ENCODE results near the gene RHOJ. TPM values are rescaled to one million over a fixed set of nuclear protein-coding genes. Genes with fewer than 3 reads are reported as not detected.
"Not testable (repeated sequence)": the region's sequence is repeated elsewhere in the genome, so short reads cannot be mapped to it uniquely, and the experiment has no call there.

Gene RHOJ
- polyA plus RNA-seq (2013, experiment 1 of 2; ENCODE audit: insufficient read length), result 13.7 TPM
- polyA plus RNA-seq (2013, experiment 2 of 2; ENCODE audit: insufficient read length), result 14.8 TPM

DNA sequence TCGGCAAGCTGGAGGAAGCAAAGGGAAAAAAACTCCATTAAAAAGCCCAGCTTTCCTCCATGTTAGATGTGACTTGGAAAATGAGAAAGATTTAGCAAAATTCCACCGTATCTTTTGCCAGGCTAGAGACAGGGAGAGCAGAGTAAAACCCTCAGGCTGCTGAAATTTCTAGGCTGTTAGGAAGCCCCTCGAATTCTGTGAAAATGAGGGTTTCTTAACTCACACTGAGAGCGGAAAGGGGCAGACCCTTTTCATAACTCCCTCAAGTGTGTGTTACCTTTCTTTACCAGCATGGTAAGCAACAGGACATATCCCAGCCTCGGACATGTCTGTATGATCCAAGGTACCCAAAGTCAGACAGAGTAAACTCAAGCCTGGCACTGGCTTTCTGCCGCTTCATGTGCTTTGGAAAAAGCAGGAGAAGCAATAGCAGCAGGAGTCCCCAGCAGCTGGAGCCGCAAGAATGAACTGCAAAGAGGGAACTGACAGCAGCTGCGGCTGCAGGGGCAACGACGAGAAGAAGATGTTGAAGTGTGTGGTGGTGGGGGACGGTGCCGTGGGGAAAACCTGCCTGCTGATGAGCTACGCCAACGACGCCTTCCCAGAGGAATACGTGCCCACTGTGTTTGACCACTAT, at the start of gene RHOJ:
TSS of gene RHOJ (plus strand) at position 37 of the 637 bp plus-strand sequence. CDS start at position 464, 427 bp downstream.
- peak; percentile 59 for DNase-seq

DNA sequence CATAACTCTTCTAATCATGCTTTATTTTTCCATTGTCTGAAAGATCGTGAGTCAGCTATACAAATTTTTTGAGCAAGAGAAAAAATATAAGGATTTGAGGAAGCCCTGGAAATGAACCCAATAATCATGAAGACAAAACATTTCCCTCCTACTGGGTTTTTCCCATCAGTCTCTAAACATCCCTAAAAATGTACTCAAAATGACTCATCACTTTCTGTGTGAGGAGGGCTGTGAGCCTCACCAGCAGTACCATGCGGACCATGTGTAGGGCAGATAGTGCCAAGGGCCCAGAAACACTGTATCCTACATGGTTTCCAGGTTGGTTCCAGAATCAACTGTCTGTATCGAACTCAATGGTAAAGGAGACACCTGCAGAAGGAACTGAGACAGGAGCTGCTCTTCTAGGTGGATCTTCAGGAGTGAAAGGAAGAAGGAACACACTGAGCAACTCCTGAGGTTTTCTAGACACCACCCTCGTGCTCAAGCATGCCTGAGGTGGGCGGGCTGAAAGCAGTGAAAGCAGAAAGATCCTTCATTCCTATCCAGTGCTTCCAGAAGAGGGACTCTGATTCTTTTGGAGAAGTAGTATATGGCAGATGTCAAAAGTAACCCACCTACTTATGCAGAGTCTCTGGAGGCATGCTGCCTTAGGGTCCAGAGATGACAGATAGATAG, 48.6 kb upstream of the RHOJ start:
- DNase-seq, result peak; percentile 68

DNA sequence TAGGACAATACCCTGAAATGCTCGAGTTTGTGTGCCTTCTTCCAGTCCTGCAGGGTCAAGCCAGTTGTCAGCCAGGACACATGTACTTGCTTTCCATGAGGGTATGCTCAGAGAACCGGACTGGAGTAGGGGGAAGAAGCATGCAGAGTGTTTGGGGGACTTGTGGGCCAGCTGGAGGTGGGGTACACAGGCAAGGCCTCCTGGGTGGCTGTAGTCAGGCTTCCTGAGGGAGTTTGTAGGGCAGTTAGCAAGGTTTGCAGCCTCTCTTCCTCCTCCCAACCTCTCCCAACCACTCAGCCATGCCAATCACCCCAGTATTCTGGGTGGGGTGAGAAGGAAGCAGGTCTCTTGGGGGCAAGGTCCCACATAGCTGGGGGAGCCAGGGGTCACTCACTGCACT, 47.0 kb upstream of the RHOJ start:
- DNase-seq, result no peak

DNA sequence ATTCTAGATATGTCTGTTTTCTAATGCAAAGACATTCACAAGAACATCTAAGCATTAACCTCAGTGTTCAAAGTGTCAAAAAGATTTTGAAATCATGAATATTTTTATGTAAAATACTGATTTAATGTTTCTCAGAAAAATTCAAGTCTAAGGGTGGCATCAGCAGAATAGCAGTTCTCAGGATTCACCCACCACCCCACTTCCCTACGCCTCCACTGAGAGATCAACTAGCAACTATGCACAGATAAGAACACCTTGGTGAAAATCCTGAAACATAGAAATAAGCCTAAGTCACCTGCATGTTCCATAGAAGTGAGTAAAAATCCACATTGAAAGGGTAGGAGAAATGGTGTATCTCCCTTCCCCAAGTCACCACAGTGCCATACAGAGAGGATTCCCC, 40.9 kb upstream of the RHOJ start:
- DNase-seq, result no peak

DNA sequence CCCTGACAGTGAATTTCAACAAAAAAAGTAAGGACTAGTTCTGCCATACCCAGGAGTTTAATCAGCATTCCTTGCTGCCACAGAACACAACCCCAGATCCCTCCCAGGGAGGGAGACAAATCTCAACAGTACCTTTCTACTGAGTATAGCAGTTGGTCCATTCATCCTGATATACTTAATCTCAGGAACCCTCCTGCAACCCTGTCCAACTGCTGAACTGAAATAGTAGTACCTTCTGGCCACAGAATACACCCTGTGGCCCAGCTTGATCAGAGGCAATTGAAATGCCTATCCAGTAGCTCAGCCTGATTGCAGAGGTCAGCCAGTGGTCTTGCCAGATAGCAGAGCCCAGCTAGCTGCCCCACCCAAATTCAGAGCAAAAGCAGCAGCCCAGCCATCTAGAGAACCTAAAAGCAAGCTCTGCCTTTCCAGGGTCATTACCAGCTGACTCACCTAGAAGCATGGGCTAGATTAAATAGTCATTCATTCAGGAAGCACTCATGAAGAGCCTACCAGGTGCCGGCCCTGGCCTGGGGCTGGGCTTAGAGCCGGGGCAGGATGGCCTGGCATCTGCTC, 40.0 kb upstream of the RHOJ start:
- no peak for DNase-seq

DNA sequence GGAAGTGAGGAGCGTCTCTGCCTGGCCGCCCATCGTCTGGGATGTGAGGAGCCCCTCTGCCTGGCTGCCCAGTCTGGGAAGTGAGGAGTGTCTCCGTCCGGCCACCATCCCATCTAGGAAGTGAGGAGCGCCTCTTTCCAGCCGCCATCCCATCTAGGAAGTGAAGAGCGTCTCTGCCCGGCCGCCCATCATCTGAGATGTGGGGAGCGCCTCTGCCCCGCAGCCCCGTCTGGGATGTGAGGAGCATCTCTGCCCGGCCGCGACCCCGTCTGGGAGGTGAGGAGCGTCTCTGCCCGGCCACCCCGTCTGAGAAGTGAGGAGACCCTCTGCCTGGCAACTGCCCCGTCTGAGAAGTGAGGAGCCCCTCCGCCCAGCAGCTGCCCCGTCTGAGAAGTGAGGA, 39.0 kb upstream of the RHOJ start:
- not testable (repeated sequence) for DNase-seq

DNA sequence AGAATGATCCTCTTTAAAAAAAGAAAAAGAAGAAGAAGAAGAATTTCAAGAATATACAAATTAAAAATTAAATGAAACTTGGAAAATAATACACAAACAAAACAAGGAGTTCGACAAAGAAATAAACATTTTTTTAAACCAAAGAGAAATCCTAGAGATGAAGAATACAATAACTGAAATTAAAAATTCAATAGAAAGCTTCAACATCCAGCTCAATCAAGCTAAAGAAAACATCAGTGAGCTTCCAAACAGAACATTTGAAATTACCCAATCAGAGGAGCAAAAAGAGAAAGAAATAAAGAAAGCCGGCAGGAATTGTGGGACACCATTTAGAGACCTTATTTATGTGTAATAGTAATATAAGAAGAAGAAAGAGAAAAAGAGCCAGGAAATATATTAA, 37.2 kb upstream of the RHOJ start:
- DNase-seq, result no peak

DNA sequence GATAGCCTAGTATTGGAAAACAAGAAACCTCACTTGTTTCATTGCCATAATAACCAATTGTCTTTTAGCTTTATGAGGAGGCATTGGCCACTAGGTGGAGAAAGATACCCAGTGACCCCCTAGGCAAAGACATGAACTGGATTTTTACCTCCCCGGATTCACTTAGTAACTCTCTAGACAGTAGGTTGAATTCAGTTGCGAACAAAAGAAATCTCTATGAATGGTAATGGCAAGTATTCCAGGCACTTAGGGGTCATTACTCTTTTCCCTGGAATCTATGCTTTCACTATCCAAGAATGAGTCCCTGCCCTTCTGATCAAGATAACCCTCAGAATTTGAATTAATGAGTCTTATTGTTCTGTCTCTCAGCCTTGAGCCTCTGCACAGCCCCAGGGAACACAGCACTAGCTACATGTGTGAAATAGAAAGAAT, 29.5 kb upstream of the RHOJ start:
- peak; percentile 83 for DNase-seq

DNA sequence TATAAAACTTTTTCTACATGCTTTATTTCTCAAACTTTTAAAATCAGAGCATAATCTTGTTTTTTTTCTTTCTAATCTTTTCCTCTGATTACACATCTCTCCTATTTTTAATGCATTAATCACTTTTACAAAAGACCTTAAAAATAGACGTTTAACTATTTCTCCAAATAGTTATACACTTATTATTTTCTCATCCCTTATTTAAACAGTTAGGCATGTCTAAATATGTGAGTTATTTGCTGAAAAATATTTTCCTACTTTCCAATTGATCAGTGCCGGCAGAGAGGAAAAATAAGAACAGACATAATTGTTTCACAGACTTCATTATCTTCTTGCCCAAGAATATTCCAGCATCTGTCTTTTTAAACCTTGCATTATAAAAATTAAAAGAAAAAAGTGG, 28.7 kb upstream of the RHOJ start:
- DNase-seq, result no peak

DNA sequence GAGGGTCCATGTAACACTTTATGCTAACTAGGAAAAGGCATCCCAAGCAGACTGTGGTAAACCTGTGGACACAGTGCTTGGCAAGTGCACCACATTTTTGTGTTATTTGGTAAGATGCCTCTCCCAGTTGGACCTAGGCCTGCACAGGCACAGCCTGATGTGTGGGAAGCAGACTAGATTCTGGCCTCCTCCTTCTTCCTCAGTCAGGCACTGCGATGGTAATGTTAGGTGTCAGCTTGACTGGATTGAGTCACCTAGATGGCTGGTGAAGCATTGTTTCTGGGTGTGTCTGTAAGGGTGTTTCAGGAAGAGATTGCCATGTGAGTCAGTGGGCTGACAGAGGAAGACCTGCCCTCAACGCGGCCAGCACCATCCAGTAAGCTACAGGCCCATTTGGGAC, 25.3 kb upstream of the RHOJ start:
- peak; percentile 49 for DNase-seq

DNA sequence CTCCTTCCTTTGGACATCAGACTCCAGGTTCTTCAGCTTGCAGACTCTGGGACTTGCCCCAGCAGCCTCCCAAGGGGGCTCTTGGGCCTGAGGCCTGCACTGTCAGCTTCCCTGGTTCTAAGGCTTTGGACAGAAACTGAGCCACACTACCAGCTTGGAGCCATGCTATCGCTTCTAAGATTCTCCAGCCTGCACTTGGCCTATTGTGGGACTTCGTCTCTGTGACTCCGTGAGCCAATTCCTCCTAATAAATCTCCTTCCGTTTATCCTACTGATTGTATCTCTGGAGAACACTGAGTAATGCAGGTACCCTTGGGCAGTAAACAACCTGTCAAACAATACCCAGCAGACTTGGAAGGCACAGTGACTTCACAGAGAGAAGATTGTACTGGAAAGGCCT, 24.9 kb upstream of the RHOJ start:
- no peak for DNase-seq

DNA sequence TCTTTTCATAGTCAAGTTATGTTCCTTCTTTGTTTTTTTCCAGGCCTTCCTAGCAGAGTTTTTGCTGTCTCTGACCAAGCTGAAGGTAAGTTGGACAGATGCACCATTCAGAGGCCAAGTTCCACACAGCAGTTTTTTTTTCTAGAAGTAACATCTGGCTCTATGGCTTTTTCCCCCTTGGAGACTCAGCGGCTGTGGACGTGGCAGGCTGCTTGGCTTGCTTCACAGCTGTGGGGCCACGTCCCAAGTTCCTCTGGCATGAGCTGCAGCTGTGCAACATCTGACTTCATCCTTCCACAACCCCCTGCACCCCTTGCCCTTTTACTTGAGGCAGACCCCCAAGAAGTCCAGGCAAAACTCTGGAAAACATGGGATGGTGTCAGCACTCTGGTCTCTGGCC, 24.2 kb upstream of the RHOJ start:
- peak; percentile 29 for DNase-seq

DNA sequence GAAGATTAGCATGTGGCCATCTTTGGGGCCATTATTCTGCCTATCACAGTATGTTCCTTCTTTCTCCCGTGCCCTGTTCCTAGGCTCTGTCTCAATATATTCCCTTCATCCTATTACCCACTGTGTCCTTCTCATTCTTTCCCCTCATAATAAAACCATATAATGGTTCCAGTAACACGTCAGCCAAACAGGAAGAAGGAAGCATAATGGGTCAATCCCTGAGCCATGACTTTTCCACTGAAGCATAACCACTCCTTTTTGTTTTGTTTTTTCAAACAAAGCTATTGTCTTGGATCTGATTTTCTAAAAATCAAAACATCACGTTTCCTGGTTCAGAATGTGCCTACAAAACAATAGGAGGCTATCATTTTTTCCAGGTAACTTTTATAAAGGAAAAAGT, 21.3 kb upstream of the RHOJ start:
- DNase-seq, result no peak

DNA sequence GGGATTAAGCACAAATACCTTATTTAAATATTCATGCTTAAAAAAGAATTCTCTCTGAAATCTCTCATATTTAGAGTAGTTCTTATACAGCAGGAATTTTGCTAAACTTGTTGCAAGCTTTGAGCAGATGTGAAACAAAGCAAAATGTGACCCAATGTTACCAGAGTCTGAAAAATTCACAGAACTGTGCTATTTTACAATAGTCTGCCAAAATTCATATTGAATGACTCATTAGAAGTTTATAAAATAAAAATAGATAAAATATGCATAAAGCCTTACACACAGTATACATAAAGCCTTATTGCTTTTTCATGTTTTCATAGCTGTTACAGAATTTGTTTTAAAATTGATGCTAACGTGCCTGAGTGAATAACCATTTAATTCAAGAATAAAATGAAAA, 17.8 kb upstream of the RHOJ start:
- peak; percentile 84 for DNase-seq

DNA sequence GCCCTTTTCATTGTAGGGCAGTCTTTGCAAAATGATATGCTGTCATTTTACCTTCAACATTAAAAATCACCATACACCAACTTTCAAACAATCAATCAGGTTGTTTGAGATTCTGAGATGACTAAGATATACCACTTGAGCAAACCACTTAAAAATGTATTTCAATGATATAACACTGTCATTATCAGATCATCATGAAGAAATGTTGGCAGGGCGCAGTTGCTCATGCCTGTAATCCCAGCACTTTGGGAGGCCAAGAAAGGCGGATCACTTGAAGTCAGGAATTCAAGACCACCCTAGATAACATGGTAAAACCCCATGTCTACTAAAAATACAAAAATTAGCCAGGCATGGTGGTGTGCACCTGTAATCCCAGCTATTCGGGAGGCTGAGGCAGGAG, 13.0 kb upstream of the RHOJ start:
- no peak for DNase-seq

DNA sequence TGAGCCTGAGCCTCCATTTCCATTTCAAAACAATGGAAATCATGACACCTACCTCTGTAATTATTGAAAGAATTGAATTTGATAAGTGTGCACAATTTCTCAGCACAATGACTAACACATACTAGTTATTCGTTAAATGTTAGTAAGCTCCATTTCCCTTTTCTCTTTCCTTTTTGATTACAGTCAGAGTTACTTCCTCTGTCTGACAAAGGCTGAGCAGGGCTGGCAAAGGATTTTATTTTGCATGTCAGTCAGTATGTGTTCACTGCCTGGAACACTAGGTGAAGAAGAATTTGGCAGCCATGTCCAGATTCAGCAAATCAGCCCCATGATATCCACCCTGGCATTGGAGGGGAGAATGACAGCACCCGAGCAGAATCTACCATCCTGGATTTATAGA, 12.2 kb upstream of the RHOJ start:
- DNase-seq, result no peak

DNA sequence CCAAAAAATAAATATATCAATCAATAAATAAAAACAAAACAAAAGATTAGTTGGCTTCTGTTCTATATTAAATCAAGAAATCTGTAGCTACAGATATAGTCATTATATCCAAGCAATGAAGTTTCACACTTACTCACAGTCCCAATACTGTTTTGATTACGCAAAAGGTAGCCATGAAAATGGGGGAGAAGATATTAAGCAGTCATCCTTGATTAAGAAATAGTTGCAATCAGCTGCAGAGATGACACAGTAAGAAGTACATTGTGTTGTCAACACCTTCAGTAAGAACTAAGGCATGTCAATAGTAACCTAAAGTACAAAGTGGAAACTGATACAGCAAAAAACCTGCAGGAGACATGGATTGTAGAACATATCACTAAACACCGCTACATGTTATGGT, 11.0 kb upstream of the RHOJ start:
- no peak for DNase-seq

DNA sequence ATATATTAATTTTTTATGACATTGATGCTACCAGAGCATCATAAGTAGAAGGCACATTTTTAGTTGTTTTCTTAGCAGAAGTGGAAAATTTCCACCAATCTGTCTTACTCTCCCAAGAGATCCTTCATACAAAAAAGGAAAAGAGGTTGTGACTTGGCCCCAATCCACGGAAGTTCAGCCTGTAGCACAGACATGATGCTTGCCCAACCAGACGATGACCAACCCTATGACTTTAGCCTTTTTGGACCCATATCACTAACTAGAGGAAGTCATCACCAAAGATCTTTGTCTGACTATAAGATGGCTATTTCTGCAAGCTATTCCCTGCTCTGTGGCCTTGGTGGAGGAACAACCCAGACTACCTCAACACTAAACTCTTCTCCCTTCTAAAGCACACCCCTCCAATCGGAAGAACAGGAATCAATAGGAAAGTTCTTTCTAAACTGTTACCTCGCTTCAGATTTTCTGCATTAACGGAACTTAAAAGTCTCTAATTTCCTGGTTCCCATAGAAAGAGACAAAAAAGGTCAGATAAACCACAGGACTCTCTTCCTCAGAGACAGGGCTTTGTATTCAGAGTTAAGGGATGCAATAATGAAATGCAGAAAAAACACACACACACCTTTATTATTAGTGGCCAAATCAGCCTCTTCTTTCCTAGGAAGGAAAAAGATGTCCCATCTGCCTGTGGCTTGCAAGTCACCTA, 4.1 kb upstream of the RHOJ start:
- no peak for DNase-seq

DNA sequence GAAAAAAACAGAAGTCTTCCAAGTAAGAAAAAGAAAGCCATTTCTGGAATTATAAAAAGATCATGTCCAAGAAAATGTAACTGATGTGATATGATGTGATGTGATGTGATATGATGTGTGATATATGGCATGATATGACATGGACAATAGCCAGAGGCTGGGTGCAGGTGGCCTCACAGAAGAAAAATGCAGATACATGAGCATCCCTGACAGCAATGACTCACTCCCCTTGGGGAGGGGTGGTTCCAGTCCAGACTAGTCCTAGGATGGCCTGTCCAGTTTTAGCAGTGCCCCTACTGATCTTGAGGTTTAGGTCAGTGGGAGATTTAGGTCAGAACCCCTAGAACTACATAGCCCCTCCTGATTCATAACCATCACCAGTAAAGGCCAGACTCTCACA, 3.5 kb upstream of the RHOJ start:
- peak; percentile 32 for DNase-seq

DNA sequence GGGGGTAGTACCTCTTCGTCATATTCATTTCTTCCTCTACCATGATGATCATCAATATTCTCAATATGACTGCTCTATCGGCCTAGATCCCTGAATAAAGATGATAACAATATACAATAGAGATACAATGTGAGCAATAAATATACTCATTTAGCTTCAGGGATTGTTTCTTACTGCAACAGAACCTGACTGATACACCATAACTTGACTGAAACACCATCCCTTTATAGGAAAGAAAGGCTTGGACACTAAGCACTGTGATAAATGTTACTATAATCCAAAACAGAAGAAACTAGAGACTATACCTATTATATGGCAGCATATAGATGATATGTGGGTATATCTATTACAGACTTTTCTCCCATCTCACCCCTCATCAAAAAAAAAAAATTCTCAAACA, 1.2 kb upstream of the RHOJ start:
- DNase-seq, result no peak

DNA sequence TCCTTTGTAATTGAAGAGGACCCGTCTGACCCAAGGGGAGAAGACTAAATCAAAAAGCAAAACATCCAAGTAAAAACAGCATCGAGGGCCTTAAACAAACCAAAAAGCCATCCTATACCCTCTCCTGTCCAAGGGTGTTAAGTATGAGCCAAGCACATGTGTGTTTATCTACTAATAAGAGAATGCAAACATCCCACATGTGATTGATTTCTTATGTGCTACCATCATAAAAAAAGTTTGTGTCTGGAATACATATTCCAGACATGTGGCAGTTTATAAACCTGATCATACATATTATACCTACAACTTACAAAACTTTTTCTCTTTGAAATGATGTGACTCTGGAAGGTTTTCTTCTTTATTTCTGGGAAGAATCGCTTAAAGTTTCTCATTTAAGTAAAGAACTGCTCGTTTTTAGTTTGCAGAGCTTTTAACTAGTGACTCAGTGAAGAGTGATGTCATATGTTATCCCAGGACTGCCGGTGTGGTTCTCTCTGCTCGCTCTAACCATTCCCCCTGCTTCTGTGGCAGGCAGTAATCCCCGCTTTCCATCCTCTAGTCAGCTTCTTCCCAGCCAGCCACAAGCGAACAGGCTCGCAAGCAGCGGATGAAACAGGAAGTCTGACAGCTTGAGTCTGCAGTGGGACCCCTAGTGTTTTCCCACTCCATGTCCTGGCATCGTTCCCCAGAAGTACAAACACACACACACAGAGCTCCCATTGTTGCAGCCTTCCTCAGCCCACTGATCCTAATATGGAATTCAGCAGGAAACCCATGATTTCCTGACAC, 431 bp upstream of the RHOJ start:
- peak; percentile 99 for DNase-seq

DNA sequence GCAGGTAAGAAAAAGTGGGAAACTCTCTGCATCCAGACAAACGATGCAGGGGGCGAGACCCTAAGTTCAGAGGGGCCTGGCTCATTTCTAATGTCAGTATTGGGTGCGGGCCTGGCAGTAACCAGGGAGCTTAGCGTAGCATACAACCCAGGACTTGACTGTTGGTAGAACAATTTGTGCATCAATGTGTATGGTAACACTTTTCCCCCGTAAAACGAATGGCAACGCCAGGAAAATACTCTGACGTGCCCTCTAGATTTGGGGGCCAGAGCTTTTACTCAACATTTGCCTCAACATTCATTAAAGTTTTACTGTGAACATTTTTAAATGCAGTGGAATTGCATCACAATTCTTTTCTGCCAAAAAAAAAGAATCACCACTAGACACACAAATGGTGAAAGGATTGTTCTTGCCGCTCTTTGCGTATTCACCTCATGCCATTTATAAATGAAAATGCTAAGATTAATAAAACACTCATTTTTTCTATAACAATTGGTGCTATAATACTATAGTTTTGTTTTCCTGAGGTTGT, 867 bp downstream of the RHOJ start:
- no peak for DNase-seq

Measured in fibroblast of skin of scalp (primary cell).